Stimulated activated CD8-positive, alpha-beta memory T cell treated with anti-CD3 and anti-CD28 coated beads, Interleukin-15, amount 100 ng/mL, for 1 hour (primary cell): ENCODE results near the gene OR2S2.
"Not testable (repeated sequence)": the region's sequence is repeated elsewhere in the genome, so short reads cannot be mapped to it uniquely, and the experiment has no call there.

Experiments used
- DNase-seq: peaks from one replicate; pipeline ENCODE4 v3.0.0-alpha.2; 2020; ENCODE audit warnings: low read depth

OR2S2 gene

GRCh38 chr9:35962126-35962906 lies 4.4 kb upstream of the OR2S2 start:
- DNase-seq, result no peak

DNA sequence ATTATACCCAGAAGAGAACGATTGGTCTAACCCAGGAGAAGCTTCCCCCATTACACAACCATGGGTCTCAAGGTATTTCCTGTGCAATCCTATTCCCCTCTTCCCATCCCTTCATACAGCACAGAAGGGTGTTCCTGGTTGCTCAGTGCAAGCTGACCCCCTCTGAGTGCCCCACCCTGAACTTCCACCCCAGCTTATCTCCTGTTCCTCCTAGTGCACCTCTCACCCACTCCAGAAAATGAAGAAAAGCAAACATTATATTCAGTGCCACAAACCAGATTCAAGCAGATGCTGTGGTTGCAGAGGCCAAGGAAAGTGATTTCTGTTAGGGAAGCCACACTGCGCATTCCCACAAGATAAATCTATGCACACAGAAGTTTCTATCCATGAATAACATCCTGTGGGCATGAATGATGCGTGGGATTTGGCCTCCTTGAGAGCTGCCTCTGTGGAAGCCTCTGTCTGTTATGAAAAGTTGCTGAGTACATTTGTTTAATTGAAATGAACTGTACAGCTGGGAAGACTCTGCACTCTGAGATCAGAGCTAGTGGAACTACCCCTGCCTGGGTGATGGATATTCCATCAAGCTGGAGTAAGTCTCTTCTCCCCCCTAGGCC lies 2.2 kb upstream of the OR2S2 start:
- DNase-seq, result no peak

GRCh38 chr9:35956651-35957050 lies 1.3 kb downstream of the OR2S2 start:
- no peak for DNase-seq

DNA sequence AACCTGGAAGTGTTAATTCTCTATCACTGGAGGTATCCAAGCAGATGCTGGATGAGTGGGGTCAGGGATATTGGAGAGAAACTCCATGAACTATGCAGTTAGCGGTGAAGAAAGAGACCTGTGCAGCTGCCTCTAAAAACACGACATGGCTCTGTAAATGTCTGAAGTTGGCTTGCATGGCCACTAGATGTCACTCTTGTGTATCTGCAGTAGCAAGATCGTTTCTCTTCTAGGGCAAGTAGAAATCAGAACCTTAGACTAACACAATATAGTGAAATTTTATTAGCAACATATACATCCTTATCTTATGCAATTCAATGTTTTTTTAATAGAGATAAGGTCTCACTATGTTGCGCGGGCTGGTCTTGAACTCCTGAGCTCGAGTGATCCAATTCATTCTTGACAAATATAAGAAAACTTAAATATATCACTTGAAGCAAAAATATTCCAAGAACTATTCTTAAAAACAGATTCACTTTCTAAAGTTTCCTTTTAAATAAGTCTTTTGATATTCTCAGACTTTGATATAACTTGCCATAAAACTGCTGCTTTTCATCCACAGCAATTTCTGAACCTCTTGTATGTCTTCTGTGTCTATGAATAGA lies 2.9 kb downstream of the OR2S2 start:
- DNase-seq, result no peak

DNA sequence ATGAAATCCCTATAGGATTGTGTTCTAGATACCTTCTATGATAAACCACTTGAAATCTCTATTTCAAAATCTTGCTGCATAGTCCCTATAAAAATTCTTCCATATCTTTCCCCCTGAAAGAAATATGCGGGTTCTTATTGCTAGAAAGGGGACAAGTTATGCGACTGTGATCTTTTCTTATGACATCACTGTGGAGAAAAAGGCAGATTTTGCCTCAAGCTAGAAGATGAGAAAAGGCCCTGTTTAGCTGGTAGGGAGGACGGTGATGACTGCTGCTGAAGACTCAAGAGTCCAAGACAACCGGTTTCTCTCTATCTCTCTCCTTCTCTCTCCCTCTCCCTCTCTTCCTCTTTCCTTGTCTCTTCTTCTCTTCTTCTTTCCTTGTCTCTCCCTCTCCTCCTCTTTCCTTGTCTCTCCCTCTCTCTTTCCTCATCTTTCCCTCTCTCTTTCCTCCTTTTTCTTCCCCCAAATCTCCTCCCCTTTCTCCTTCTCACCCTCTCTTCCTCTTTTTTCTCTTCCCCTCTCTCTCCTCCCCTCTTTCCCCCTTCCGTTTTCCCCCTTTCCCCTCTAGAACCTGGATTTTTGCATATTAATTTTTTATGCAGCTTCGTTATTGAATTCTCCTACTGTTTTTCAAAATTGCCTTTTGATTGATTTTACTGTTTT lies 5.3 kb downstream of the OR2S2 start:
- DNase-seq, result no peak

DNA sequence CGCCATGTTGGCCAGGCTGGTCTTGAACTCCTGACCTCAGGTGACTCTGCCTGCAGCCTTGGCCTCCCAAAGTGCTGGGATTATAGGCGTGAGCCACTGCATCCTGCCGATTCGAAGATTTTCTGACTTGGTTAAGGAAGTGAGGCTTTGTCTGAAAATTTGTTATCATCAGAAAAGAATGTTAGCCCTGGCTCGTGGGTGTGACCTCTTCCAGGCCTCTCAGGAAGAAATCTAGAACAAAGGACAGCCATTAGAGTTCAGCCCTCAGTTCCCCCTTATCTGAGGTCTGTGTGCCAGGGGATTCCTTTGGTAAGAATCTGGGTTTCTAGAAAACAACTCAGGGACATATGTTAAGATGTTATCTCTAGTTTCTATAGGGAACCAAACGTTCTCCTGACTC lies 6.2 kb downstream of the OR2S2 start:
- no peak for DNase-seq

- DNase-seq, result no peak
Observed at GRCh38 chr9:35948901-35949318, 9.0 kb downstream of the OR2S2 start.

GRCh38 chr9:35948451-35948850 lies 9.5 kb downstream of the OR2S2 start:
- DNase-seq, result no peak

- DNase-seq, result peak; percentile 46
Observed at GRCh38 chr9:35945341-35946018, 12.5 kb downstream of the OR2S2 start.

GRCh38 chr9:35944841-35945240 lies 13.1 kb downstream of the OR2S2 start:
- no peak for DNase-seq

DNA sequence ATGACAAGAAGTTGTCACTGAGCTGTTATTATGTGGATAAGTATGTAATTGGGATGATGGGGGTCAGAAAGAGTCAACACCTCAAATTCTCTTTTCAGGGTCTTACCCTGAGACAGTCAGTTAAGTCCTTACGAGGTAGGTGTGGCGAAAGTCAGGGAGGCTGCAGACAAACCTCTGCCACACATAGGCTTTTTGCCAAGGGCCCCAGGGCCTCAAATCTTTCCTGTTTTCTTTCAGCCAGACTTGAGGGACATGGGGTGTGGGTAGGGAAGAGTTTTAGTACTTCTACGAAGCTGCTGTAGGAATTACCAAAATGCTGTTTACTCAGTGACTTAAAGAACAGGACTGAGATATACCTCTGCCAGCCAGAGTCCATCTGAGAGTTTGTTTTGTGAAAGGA lies 13.8 kb downstream of the OR2S2 start:
- no peak for DNase-seq

DNA sequence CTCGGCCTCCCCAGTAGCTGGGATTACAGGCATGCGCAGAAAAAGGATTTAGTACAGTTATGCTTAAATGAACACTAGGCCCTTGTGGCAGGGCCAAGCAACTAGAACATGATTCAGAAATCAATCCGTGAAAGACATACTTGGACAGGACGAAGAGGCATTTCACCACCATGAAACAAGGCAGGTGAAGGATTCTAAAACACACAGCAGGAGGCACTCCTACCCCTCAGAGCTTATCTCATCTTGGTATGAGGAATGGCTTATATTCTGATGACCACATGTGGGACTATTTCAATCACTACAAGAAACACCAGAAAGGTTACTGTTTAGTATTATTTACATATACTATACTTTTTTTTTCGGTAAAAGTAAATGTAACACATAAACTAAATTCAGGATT lies 15.7 kb downstream of the OR2S2 start:
- no peak for DNase-seq

- no peak for DNase-seq
Observed at GRCh38 chr9:35940458-35941407, 17.2 kb downstream of the OR2S2 start.

- no peak for DNase-seq
Observed at GRCh38 chr9:35939679-35940250, 18.2 kb downstream of the OR2S2 start.

DNA sequence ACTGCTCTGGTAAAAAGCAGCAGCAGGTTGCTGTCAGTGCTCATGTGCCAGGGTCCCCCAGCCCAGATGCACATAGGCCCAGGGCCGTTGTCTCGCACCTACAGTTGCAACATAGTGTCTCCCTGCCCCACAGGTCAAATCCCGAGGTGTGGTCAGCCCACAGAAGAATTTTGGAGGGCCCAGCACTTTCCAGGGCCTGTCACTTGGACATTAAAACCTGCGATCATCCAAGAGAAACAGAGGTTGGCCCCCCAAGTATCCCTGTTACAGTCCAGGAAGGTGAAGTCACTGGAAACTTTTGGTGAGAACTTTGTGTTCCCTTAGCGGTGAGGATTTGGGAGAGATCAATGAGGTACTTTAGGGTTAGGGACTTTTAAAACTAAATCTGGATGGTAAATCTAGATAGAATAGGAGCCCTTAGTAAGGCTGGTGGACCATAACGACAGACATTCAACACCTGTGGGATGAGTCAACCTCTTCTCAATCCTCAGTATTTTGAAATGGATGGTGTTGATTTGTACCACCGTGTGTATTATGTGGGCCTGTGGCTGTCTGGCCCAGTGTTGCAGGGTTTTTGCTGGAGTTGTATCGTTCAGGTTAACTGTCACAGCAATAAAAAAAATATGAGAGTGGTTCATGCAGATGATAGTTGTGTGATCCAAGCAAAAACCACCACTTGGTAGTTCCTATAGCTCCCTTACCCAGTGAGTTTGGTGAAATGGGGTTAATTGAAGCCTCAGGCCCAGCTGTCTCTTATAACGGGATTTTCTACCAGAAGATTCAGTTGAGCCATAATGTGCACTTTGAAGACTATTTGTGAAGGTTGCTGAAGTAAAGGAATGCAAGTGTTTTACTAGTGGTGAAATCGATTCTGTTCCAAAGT lies 19.2 kb downstream of the OR2S2 start:
- DNase-seq, result no peak

DNA sequence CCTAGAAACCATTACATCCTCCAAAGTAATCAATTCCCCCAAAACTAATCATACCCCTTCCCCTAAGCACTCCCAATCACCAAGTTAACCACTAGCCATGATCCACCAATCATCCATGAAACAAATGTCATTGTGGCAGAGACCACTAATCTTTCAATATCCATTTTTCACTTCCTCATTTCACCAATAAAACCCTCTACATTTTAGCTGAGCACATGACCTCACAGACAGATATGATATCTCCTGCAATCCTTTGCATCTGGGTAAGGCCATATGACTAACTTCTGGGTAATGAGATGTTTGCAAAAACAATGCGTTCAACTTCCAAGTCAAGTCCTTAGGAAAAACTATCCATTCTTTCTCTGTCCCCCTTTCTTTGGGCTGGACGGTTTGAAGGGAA lies 20.7 kb downstream of the OR2S2 start:
- DNase-seq, result no peak

GRCh38 chr9:35935755-35936509 lies 22.0 kb downstream of the OR2S2 start:
- no peak for DNase-seq

- no peak for DNase-seq
Observed at GRCh38 chr9:35935261-35935660, 22.7 kb downstream of the OR2S2 start.

DNA sequence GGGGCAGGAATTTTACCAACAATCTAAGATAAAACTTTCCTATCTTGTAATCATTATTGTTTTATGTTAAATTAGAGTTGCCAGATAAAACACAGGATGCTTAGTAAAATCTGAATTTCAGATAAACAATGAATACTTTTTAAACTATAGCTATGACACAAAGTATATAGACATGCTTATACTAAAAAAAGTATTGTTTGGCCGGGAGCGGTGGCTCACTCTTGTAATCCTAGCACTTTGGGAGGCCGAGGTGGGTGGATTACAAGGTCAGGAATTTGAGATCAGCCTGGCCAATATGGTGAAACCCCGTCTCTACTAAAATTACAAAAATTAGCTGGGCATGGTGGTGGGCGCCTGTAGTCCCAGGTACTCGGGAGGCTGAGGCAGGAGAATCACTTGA lies 23.9 kb downstream of the OR2S2 start:
- DNase-seq, result not testable (repeated sequence)
